SK-N-SH (cell line): Measurements from ENCODE around the gene GUF1. TPM values are rescaled to one million over a fixed set of nuclear protein-coding genes. Genes with fewer than 3 reads are reported as not detected.

Source experiments
- CTCF ChIA-PET: fragments of 300-600, 350-600 bp; formaldehyde crosslinking; extraction: SDS; loops from one replicate; lab custom pipeline; 2021; lab: Yijun Ruan, JAX
- POLR2A ChIA-PET: fragments of 350-600 bp; sonication (Branson Sonifier 250); formaldehyde crosslinking; extraction: SDS; loops from one replicate; lab custom pipeline; 2020; ENCODE audit warnings: antibody characterized with exemption, inconsistent platforms; lab: Yijun Ruan, JAX
- DNase-seq: peaks from one replicate; pipeline ENCODE4 v3.0.0; 2012
- H2AFZ ChIP-seq: fragments of 200-600 bp; sonication (generic); 2 replicates; pipeline ENCODE4 v1.8.1; 2016; ENCODE audit warnings: antibody characterized with exemption, mild to moderate bottlenecking, low read depth
- H3F3A ChIP-seq: fragments of 200-600 bp; sonication (generic); replicated peaks from 2 replicates; pipeline ENCODE3; 2016; ENCODE audit warnings: antibody characterized with exemption, mild to moderate bottlenecking; ENCODE audit not compliant: insufficient read depth
- H3K27ac ChIP-seq, 2 experiments: fragments of 200-500 bp in 1 of 2; fragments of 200-600 bp in 1 of 2; sonication (Bioruptor generic) in 1 of 2; sonication (generic), shearing (Covaris generic) in 1 of 2; 2 replicates each; pipeline versions ENCODE4 v1.5.1 to v1.6.1; 2014 to 2016; ENCODE audit warnings: low read depth in 2 of 2, inconsistent platforms in 1 of 2, low read length in 1 of 2, mild to moderate bottlenecking in 1 of 2, mixed read lengths in 1 of 2
- H3K27me3 ChIP-seq: fragments of 200-600 bp; sonication (generic), shearing (Covaris generic); 2 replicates; pipeline ENCODE4 v1.6.1; 2016; ENCODE audit warnings: mixed run types; ENCODE audit not compliant: insufficient read depth
- H3K36me3 ChIP-seq, 2 experiments: fragments of 200-500 bp in 1 of 2; fragments of 200-600 bp in 1 of 2; sonication (Bioruptor generic) in 1 of 2; sonication (generic) in 1 of 2; replicated peaks in 1 of 2; 2 replicates each; pipeline versions ENCODE3 to v1.5.1; 2014 to 2016; ENCODE audit warnings: low read length in 1 of 2, mild to moderate bottlenecking in 1 of 2; ENCODE audit not compliant: insufficient read depth in 2 of 2, control insufficient read depth in 1 of 2
- H3K4me1 ChIP-seq, 2 experiments: fragments of 200-500 bp in 1 of 2; fragments of 200-600 bp in 1 of 2; sonication (Bioruptor generic) in 1 of 2; sonication (generic), shearing (Covaris generic) in 1 of 2; 2 replicates each; pipeline versions ENCODE4 v1.5.1 to v1.6.1; 2014 to 2016; ENCODE audit warnings: low read depth in 1 of 2, low read length in 1 of 2, mixed run types in 1 of 2; ENCODE audit not compliant: insufficient read depth in 2 of 2, control insufficient read depth in 1 of 2
- H3K4me2 ChIP-seq: fragments of 200-600 bp; sonication (generic), shearing (Covaris generic); 2 replicates; pipeline ENCODE4 v1.6.1; 2017; ENCODE audit warnings: mixed run types
- H3K4me3 ChIP-seq, 2 experiments: fragments of 200-500 bp in 1 of 2; fragments of 200-600 bp in 1 of 2; sonication (Bioruptor generic) in 1 of 2; sonication (generic), shearing (Covaris generic) in 1 of 2; 2 replicates each; pipeline versions ENCODE4 v1.5.1 to v1.8.1; 2014 to 2016; ENCODE audit warnings: low read depth in 2 of 2, inconsistent platforms in 1 of 2, low read length in 1 of 2, mild to moderate bottlenecking in 1 of 2, mixed read lengths in 1 of 2, moderate library complexity in 1 of 2
- H3K79me2 ChIP-seq: fragments of 200-600 bp; sonication (generic); 2 replicates; pipeline ENCODE4 v1.8.1; 2017; ENCODE audit warnings: mild to moderate bottlenecking; ENCODE audit not compliant: insufficient read depth
- H3K9ac ChIP-seq: fragments of 200-600 bp; sonication (generic); 2 replicates; pipeline ENCODE4 v1.6.1; 2017; ENCODE audit warnings: mixed run types
- H3K9me2 ChIP-seq: fragments of 200-600 bp; sonication (generic); 2 replicates; pipeline ENCODE4 v1.6.1; 2017; ENCODE audit warnings: mixed run types
- H3K9me3 ChIP-seq: fragments of 200-600 bp; sonication (generic); 2 replicates; pipeline ENCODE4 v1.6.1; 2017; ENCODE audit warnings: mixed run types, mild to moderate bottlenecking, moderate library complexity
- H4K20me1 ChIP-seq: fragments of 200-600 bp; sonication (generic); 2 replicates; pipeline ENCODE4 v1.6.1; 2017; ENCODE audit warnings: mild to moderate bottlenecking, mixed run types; ENCODE audit not compliant: insufficient read depth
- CHD2 ChIP-seq: fragments of 150-350 bp; IDR thresholded peaks from 2 replicates; pipeline ENCODE4 v1.6.1; 2018; ENCODE audit warnings: low read length; ENCODE audit not compliant: partially characterized antibody
- ELF1 ChIP-seq: IDR thresholded peaks from 2 replicates; pipeline ENCODE4 v1.4.0; 2012
- EP300 ChIP-seq, 2 experiments: IDR thresholded peaks; 2 replicates each; pipeline versions ENCODE4 v1.4.0 to v1.6.1; 2012; ENCODE audit warnings: borderline replicate concordance in 1 of 2, low read depth in 1 of 2, low read length in 1 of 2
- EZH2phosphoT487 ChIP-seq: fragments of 200-600 bp; sonication (generic); IDR thresholded peaks from 2 replicates; pipeline ENCODE4 v1.6.1; 2017; ENCODE audit warnings: low read depth, mixed run types, mild to moderate bottlenecking, antibody characterized with exemption, moderate library complexity, borderline replicate concordance
- FOXJ3 ChIP-seq: sonication (generic); formaldehyde crosslinking; IDR thresholded peaks from 2 replicates; pipeline ENCODE4 v1.5.1; 2020; ENCODE audit warnings: mild to moderate bottlenecking, missing genetic modification reagents
- FOXM1 ChIP-seq: IDR thresholded peaks from 2 replicates; pipeline ENCODE4 v1.4.0; 2012; ENCODE audit warnings: low read depth, mild to moderate bottlenecking
- GABPA ChIP-seq: IDR thresholded peaks from 2 replicates; pipeline ENCODE4 v1.4.0; 2012; ENCODE audit warnings: low read depth, mild to moderate bottlenecking
- MEF2A ChIP-seq: IDR thresholded peaks from 2 replicates; pipeline ENCODE4 v1.4.0; 2012; ENCODE audit warnings: low read depth, borderline replicate concordance
- NFIC ChIP-seq: IDR thresholded peaks from 2 replicates; pipeline ENCODE4 v1.4.0; 2012; ENCODE audit warnings: borderline replicate concordance
- POLR2AphosphoS5 ChIP-seq: IDR thresholded peaks from 2 replicates; pipeline ENCODE4 v1.6.1; 2012; ENCODE audit warnings: low read depth, low read length
- RCOR1 ChIP-seq: fragments of 150-350 bp; IDR thresholded peaks from 2 replicates; pipeline ENCODE4 v1.6.1; 2017; ENCODE audit warnings: antibody characterized with exemption, low read length
- SMC3 ChIP-seq: IDR thresholded peaks from 2 replicates; pipeline ENCODE4 v1.6.1; 2012; ENCODE audit warnings: low read depth, low read length, improper control_type of control experiment
- TCF12 ChIP-seq: IDR thresholded peaks from 2 replicates; pipeline ENCODE4 v1.4.0; 2012
- USF1 ChIP-seq: IDR thresholded peaks from 2 replicates; pipeline ENCODE4 v1.4.0; 2012; ENCODE audit warnings: low read depth, borderline replicate concordance
- YY1 ChIP-seq: IDR thresholded peaks from 2 replicates; pipeline ENCODE4 v1.4.0; 2012; ENCODE audit warnings: low read depth, mild to moderate bottlenecking
- WGBS: methylation state at CpG from one replicate; pipeline ENCODE4 v1.1.6; 2017; ENCODE audit warnings: low lambda C conversion rate; 5-methylcytosine and 5-hydroxymethylcytosine counted together
- polyA plus RNA-seq, 3 experiments: library from polyadenylated mRNA; depleted of rRNA; stranded (reverse); fragments of >200 nt; gene quantifications; 2 replicates each; pipeline ENCODE4 v1.2.3, GENCODE V29; 2012
- TF ChIP-seq, protein P1 (sequence below): IDR thresholded peaks from 2 replicates; pipeline ENCODE4 v1.6.1; 2012; ENCODE audit warnings: mild to moderate bottlenecking, low read depth, low read length, moderate library complexity
- TF ChIP-seq, protein P2 (sequence below): IDR thresholded peaks from 2 replicates; pipeline ENCODE4; 2012
- TF ChIP-seq, protein P3 (sequence below): IDR thresholded peaks from 2 replicates; pipeline ENCODE4 v1.4.0; 2012; ENCODE audit warnings: low read depth

Gene GUF1
- polyA plus RNA-seq, 1 of the 3 experiments (the other 2 are of a cell fraction): 6.3 TPM

DNA sequence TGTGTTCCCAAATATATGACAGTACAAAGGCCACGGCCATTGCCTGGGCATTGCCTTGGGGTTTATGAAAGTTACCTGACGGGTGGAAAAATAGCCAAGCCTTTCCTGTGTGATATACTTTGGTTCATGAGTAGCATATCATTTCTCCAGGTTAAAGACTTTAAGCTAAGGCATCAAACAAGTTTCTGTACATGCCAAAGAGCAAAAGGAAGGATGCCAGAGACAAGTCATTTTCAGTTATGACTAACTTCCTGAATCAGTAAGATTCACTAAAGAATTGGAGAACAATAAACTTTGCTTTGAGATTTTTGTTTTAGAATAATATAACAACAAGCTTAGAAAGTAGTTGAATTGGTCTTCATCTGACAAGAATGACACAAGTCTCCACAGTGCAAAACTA, 9.7 kb upstream of the GUF1 start:
- POLR2A ChIA-PET: no interaction called here
- Histone ChIP-seq H3K4me3 (no peak overlapping the region), H3K4me1 (no peaks in the 10 kb centered on the region), H3F3A (no peaks in the 10 kb centered on the region), H3K36me3 (no peaks in the 10 kb centered on the region), H3K9ac (no peak overlapping the region), H3K4me2 (no peak overlapping the region), H3K9me3 (no peaks in the 10 kb centered on the region), H4K20me1 (no peaks in the 10 kb centered on the region), H3K27ac (no peak overlapping the region), H3K79me2 (no peaks in the 10 kb centered on the region), H2AFZ (0 out of 2 replicates have a peak overlapping the region, but pooled peaks have one; percentile 0), H3K27me3 (no peaks in the 10 kb centered on the region), H3K9me2 (no peaks in the 10 kb centered on the region)
- TF ChIP-seq RCOR1: no peak
- CTCF ChIA-PET: interaction anchor here (1.1 kb wide), 1 partner anchor 8 kb away, joined by 3 read pairs; no protein-coding TSS in a partner anchor
- 35% methylated on average over 2 of the region's 2 CpGs for WGBS
- no peak for DNase-seq

GRCh38 chr4:44670506-44671199, 7.6 kb upstream of the GUF1 start:
- Histone ChIP-seq H3K4me3 (no peak overlapping the region), H3F3A (no peaks in the 10 kb centered on the region), H3K36me3 (no peaks in the 10 kb centered on the region), H3K27me3 (no peaks in the 10 kb centered on the region), H3K9me3 (no peaks in the 10 kb centered on the region), H3K4me1 (no peaks in the 10 kb centered on the region), H3K4me2 (no peak overlapping the region), H3K27ac (no peak overlapping the region), H2AFZ (no peak overlapping the region), H4K20me1 (no peaks in the 10 kb centered on the region), H3K9ac (no peak overlapping the region), H3K9me2 (no peaks in the 10 kb centered on the region), H3K79me2 (no peaks in the 10 kb centered on the region)
- TF ChIP-seq GABPA: no peak
- no peak for TF ChIP-seq NFIC
- TF ChIP-seq, protein P1, sequence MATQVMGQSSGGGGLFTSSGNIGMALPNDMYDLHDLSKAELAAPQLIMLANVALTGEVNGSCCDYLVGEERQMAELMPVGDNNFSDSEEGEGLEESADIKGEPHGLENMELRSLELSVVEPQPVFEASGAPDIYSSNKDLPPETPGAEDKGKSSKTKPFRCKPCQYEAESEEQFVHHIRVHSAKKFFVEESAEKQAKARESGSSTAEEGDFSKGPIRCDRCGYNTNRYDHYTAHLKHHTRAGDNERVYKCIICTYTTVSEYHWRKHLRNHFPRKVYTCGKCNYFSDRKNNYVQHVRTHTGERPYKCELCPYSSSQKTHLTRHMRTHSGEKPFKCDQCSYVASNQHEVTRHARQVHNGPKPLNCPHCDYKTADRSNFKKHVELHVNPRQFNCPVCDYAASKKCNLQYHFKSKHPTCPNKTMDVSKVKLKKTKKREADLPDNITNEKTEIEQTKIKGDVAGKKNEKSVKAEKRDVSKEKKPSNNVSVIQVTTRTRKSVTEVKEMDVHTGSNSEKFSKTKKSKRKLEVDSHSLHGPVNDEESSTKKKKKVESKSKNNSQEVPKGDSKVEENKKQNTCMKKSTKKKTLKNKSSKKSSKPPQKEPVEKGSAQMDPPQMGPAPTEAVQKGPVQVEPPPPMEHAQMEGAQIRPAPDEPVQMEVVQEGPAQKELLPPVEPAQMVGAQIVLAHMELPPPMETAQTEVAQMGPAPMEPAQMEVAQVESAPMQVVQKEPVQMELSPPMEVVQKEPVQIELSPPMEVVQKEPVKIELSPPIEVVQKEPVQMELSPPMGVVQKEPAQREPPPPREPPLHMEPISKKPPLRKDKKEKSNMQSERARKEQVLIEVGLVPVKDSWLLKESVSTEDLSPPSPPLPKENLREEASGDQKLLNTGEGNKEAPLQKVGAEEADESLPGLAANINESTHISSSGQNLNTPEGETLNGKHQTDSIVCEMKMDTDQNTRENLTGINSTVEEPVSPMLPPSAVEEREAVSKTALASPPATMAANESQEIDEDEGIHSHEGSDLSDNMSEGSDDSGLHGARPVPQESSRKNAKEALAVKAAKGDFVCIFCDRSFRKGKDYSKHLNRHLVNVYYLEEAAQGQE: no peak
- TF ChIP-seq CHD2: no peak
- no peak for TF ChIP-seq POLR2AphosphoS5
- no peak for TF ChIP-seq TCF12
- no peak for TF ChIP-seq EP300 (IDR thresholded peaks at IDR 0.05; ENCODE audit: borderline replicate concordance in 1 of 2, low read depth in 1 of 2, low read length in 1 of 2)
- ChIA-PET POLR2A (no interaction called here), CTCF (no interaction called here)
- no peak for DNase-seq
- 37% methylated on average over 4 of the region's 4 CpGs for WGBS

DNA sequence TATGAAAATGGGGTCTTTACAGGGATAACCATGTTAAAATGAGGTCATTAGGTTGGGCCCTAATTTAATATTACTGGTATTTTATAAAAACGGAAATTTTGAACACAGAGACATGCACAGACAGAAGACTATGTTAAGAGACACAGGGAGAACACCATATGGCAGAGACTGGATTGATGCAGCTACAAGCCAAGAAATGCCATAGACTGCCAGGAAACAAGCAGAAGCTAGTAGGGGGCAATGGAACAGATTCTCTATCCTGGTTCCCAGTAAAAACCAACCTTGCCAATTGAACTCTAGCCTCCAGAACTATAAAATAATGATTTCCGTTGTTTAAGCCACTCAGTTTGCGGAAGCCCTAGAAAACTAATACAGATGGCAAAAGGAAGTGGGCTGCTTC, 6.6 kb upstream of the GUF1 start:
- Histone ChIP-seq H3K27ac (no peak overlapping the region), H3K9ac (no peak overlapping the region), H3K9me3 (no peaks in the 10 kb centered on the region), H3K79me2 (no peaks in the 10 kb centered on the region), H4K20me1 (no peaks in the 10 kb centered on the region), H2AFZ (no peak overlapping the region), H3K4me3 (no peak overlapping the region), H3F3A (no peaks in the 10 kb centered on the region), H3K4me2 (no peak overlapping the region), H3K27me3 (no peaks in the 10 kb centered on the region), H3K4me1 (no peaks in the 10 kb centered on the region), H3K9me2 (no peaks in the 10 kb centered on the region), H3K36me3 (no peaks in the 10 kb centered on the region)
- 64% methylated on average over 3 of the region's 3 CpGs for WGBS
- CTCF ChIA-PET: no interaction called here
- POLR2A ChIA-PET: no interaction called here
- no peak for DNase-seq
- TF ChIP-seq GABPA (no peak), EZH2phosphoT487 (no peak), ELF1 (no peak), SMC3 (no peak), FOXJ3 (no peak), RCOR1 (no peak), USF1 (no peak), TCF12 (no peak), FOXM1 (no peak), YY1 (no peak), MEF2A (no peak), CHD2 (no peak)
- TF ChIP-seq, protein P2, sequence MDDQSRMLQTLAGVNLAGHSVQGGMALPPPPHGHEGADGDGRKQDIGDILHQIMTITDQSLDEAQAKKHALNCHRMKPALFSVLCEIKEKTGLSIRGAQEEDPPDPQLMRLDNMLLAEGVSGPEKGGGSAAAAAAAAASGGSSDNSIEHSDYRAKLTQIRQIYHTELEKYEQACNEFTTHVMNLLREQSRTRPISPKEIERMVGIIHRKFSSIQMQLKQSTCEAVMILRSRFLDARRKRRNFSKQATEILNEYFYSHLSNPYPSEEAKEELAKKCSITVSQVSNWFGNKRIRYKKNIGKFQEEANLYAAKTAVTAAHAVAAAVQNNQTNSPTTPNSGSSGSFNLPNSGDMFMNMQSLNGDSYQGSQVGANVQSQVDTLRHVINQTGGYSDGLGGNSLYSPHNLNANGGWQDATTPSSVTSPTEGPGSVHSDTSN: no peak
- TF ChIP-seq, protein P3, sequence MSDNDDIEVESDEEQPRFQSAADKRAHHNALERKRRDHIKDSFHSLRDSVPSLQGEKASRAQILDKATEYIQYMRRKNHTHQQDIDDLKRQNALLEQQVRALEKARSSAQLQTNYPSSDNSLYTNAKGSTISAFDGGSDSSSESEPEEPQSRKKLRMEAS: no peak
